ENCODE results near the gene DHRSX.

The DHRSX gene

GRCh38 chrX:2451501-2452316, 49.1 kb downstream of the DHRSX start:
- DNase-seq: no peak

DNA sequence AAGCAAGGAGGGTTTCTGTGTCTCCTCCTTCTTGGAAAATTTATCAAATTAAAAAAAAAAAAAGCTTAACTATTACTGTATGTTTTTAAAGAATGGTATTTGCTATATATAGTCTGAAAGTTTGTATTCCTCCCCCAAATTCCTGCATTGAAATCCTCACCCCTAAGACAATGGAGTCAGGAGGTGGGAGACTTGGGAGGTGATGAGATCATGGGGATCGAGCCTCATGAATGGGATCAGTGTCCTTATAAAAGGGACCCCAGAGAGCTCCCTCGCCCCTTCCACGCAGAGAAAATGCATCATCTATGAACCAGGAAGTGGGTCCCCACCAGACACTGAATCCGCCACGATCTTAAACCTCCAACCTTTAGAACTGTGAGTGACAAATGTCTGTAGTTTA, 50.1 kb downstream of the DHRSX start:
- no peak for DNase-seq

DNA sequence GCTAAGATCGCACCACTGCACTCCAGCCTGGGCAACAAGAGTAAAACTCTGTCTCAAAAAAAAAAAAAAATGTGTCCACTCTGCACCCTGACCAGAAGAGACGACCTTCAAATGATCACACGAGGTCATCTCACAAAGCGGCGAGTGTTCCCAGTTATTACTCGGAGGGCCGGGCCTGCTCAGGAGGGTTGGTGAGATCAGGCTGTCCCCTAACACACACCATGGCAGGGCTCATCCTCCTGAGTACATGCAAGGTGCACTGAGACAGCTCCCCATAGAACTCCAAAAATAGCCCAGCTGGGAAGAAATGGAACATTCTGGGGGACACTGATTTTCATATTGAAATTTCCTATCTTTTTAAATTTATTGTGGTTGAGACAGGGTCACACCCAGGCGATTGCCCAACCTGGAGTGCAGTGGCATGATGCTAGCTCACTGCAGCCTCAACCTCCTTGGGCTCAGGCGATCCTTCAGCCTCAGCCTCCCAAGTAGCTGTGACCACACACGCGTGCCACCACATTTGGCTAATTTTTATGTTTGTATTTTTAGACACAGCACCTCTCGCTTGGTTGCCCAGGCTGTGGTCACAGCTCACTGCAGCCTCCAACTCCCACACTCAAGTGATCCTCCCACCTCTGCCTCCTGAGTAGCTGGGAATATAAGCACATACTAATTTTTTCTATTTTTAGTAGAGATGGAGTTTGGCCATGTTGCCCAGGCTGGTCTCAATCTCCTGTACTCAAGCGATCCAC, 51.5 kb downstream of the DHRSX start:
- no peak for DNase-seq

DNA sequence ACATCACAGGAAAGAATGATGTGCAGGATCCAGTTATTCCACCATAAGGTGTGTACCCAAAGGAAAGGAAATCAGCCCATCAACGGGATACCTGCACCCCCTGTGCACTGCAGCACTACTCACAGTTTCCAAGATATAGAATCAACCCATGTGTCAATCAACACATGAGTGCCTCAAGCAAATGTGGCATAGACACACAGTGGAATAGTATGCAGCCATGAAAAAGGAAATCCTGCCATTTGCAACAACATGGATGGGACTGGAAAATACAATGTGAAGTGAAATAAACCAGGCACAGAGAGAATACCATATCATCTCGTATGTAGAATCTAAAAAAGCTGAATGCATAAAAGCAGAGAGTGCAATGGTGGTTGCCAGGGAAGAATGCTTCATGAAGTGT, 53.3 kb downstream of the DHRSX start:
- no peak for DNase-seq

- no peak for DNase-seq
Observed at GRCh38 chrX:2446815-2447214, 54.0 kb downstream of the DHRSX start.

DNA sequence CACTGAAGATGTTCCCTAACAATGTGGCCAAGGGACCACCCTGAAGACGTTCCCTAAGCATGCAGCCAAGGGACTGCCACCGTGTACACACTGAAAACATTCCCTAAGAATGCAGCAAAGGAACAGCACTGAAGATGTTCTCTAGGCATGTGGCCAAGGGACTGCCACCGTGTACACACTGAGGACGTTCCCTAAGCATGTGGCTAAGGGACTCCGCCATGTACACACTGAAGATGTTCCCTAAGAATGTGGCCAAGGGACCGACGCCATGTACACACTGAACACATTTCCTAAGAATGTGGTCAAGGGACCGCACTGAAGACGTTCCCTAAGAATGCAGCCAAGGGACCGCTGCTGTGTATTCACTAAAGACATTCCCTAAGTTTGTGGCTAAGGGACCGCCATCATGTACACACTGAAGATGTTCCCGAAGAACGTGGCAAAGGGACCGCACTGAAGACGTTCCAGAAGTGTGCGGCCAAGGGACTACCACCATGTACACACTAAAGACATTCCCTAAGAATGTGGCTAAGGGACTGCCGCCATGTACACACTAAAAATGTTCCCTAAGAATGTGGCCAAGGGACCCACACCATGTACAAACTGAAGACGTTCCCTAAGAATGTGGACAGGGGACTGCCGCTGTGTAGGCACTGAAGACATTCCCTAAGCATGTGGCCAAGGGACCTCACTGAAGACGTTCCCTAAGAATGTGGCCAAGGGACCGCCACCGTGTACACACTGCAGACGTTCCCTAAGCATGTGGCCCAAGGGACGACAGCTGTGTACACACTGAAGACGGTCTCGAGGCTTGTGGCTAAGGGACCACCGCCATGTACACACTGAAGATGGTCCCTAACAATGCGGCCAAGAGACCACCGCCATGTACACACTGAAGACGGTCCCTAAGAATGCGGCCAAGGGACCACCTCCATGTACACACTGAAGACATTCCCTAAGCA, 54.8 kb downstream of the DHRSX start:
- DNase-seq: no peak

DNA sequence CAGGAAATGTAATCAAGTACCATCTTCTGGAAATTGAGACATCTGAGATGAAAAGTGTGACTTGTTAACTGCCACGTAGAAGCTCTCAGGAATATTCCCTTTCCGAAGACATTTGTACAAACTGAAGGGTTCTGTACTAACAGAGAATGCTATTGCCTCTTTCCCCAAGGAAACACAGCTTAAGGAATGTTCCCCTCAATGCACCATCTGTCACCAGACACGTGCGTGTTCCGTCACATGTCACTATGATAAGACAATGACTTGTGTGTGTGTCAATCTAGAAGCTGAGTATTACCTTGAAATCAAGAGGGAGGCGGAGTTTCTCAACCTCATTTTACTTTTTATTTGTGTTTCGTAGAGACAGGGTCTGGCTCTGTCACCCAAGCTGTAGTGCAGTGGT, 58.1 kb downstream of the DHRSX start:
- no peak for DNase-seq

DNA sequence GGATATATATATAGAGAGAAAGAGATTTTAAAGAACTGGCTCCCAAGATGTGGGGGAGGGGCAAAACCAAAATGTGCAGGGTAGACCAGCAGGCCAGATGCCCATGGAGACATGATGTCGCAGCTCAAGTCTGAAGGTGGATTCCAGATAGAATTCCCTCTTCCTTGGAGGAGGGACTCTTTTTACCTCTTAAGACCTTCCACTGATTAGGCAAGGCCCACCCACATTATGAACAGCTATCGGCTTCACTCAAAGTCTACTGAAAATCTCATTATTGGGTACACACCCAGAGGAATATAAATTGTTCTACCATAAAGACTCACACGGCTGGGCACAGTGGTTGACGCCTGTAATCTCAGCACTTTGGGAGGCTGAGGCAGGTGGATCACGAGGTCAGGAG, 59.3 kb downstream of the DHRSX start:
- DNase-seq: no peak

GRCh38 chrX:2439613-2440012, 61.2 kb downstream of the DHRSX start:
- DNase-seq: no peak

- DNase-seq: no peak
Observed at GRCh38 chrX:2435465-2435864, 65.3 kb downstream of the DHRSX start.

DNA sequence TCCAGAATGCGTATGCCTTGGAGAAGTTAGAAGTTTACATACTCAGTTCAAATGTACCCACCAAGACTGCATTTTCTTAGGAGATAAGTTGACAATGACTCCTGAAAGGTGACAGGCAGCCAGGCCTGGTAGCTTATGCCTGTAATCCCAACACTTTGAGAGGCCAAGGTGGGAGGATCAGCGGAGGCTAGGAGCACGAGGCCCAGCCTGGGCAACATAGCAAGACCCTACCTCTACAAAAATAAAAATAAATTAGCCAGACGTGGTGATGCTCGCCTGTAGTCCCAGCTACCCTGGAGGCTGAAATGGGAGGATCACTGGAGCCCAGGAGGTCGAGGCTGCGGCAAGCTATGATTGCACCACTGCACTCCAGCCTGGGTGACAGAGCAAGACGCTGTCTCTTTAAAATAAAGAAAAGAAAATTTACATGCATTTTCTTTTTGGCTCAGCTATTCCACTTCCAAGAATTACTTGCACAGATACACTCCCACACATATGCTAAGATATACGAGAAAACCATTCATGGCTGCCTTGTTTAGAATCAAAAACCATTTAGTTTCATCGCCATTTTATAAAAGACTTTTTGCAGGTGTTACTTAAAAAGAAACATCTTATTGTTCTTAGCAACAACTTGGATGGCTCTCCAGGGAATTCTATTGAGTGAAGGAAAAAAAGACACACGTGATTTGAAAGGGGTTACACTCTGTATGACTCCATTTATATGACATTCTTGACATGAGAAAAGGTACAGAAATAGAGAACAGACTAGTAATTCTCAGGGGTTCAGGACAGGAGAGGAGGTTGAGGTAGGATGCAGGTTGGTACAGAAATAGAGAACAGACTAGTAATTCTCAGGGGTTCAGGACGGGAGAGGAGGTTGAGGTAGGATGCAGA, 66.3 kb downstream of the DHRSX start:
- DNase-seq: no peak

DNA sequence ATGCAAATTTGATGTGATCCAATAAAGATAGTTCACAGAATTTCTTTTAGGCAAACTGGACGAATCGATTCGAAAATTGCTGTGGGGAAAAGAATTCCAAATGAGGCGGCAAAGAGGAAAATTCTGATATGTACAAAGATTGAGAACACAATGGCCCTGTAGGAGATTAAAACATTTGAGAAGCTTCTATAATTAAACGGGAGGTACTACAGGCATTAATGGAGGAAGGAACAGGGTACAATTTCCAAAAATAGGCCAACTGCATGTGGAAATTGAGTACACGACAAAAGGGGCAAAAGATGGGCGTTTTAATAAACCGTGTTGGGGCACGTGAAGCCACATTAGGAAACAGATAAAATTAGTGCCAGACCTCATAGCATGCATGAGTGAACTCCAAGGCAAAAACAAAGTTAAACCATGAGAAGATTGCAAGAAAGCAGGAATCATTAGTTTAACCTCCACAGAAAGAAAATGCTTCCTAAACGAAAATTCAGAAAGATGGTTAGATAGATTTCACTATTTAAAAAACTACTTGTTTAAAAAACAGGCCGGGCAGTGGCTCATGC, 68.4 kb downstream of the DHRSX start:
- no peak for DNase-seq

GRCh38 chrX:2430265-2430825, 70.4 kb downstream of the DHRSX start:
- DNase-seq: no peak

- no peak for DNase-seq
Observed at GRCh38 chrX:2427737-2428136, 73.0 kb downstream of the DHRSX start.

DNA sequence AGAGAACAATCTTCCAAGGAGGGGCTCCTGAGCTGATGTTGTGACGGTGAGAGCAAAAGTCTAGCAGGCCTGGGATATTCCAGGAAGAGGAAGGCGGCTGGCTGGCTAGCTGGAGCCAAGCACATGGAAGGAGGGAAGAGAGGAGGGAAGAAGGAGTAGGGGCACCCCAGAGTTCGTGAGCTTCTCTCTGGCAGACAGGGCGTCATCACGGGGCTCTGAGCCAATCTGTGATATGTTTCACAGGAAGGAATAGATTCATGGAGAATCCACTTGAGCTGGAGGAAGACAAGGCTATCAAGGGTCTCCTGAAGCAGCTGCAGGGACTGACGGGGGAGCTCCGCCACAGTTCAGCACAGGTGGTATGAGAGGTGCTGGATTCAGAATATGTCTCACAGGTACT, 73.6 kb downstream of the DHRSX start:
- no peak for DNase-seq

GRCh38 chrX:2426289-2426882, 74.4 kb downstream of the DHRSX start:
- DNase-seq: no peak

DNA sequence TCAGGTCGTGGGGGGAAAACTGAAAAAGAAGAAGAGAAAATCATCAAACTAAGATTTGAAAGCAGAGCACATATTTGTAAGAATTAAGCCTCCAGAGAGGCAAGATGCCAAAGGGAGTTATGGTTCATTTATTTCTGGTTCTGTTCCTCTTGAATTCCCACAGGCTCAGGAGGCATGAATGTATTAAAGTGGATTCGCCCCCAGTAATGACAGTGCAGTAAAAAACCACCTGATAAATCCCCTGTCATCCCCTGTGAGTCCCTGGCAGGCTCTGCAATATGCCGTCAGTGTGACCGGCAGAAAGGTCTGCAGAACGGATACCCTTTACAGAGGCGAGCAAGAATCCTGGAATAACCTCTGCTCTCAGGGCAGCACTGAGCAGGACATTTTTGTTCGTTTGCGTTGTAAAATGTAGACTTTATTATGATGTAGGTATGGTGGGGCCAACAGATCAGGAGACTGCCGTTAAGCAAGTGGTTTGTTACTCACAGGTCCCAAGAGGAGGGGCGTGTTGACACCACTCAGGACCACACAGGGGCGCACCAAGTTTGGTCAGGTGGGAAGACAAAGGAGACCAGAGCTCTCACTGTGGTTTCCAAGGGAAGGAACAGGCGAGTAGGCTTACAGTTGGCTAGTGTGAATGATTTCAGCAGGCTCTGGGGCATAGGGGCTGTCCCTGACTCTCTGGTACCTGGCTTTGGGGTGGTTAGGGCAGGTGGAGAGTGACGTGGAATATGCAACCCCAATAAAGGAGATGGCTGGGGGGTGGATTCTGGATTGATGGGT, 75.3 kb downstream of the DHRSX start:
- DNase-seq: no peak

DNA sequence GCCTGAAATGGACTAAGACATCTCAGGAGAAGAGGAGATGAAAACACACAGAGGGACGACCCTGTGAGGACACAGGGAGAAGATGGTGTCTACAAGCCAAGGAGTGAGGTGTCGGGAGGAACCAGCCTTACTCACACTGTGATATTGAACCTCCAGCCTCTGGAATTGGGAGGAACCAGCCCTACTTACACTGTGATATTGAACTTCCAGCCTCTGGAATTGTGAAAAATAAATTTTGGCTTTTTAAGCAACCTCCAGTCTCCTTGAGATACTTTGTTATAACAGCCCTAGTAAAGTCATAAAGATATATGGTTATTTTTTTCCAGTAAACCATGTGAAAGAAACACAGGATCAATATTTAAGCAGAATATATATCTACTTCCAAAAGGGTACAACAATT, 76.5 kb downstream of the DHRSX start:
- DNase-seq: no peak

- DNase-seq: no peak
Observed at GRCh38 chrX:2423899-2424298, 76.9 kb downstream of the DHRSX start.

GRCh38 chrX:2423282-2423681, 77.5 kb downstream of the DHRSX start:
- DNase-seq: no peak
